H9 (cell line): Measurements from ENCODE around the gene SEMA4A. TPM values are rescaled to one million over a fixed set of nuclear protein-coding genes. Genes with fewer than 3 reads are reported as not detected.

Experiments
- DNase-seq: peaks from one replicate; pipeline ENCODE4 v3.0.0-alpha.2; 2017
- H2AFZ ChIP-seq: one replicate; pipeline ENCODE4 v1.6.1; 2013; ENCODE audit warnings: mild to moderate bottlenecking, low read length, control low read depth, moderate library complexity
- H2AK5ac ChIP-seq: 2 replicates; pipeline ENCODE4 v1.6.1; 2013; ENCODE audit warnings: low read length, control low read depth, mixed read lengths; ENCODE audit not compliant: insufficient read length
- H2BK120ac ChIP-seq: one replicate; pipeline ENCODE4 v1.6.1; 2013; ENCODE audit warnings: low read depth, mild to moderate bottlenecking, low read length, control low read depth, inconsistent platforms; ENCODE audit not compliant: poor library complexity, severe bottlenecking
- H2BK12ac ChIP-seq: 2 replicates; pipeline ENCODE4 v1.6.1; 2013; ENCODE audit warnings: low read length, control low read depth, mixed read lengths, low read depth; ENCODE audit not compliant: insufficient read length
- H2BK15ac ChIP-seq: 2 replicates; pipeline ENCODE4 v1.6.1; 2013; ENCODE audit warnings: low read depth, low read length, control low read depth
- H2BK20ac ChIP-seq: one replicate; pipeline ENCODE4 v1.6.1; 2013; ENCODE audit warnings: low read depth, mild to moderate bottlenecking, low read length, control low read depth, inconsistent platforms; ENCODE audit not compliant: poor library complexity, severe bottlenecking
- H2BK5ac ChIP-seq: 2 replicates; pipeline ENCODE4 v1.6.1; 2013; ENCODE audit warnings: low read length, control low read depth, mixed read lengths; ENCODE audit not compliant: insufficient read length
- H3K14ac ChIP-seq: 2 replicates; pipeline ENCODE4 v1.6.1; 2013; ENCODE audit warnings: low read length, control low read depth; ENCODE audit not compliant: insufficient read depth
- H3K18ac ChIP-seq: 2 replicates; pipeline ENCODE4 v1.6.1; 2013; ENCODE audit warnings: low read depth, mild to moderate bottlenecking, mixed read lengths, low read length, control low read depth; ENCODE audit not compliant: insufficient read length
- H3K23ac ChIP-seq: 2 replicates; pipeline ENCODE4 v1.6.1; 2013; ENCODE audit warnings: low read length, control low read depth, mixed read lengths, low read depth; ENCODE audit not compliant: insufficient read length
- H3K23me2 ChIP-seq: 2 replicates; pipeline ENCODE4 v1.6.1; 2013; ENCODE audit warnings: low read depth, mild to moderate bottlenecking, mixed read lengths, low read length, control low read depth; ENCODE audit not compliant: insufficient read length, poor library complexity, severe bottlenecking
- H3K27ac ChIP-seq: 2 replicates; pipeline ENCODE4 v1.5.1; 2013; ENCODE audit warnings: low read length, control low read depth, mixed read lengths, low read depth; ENCODE audit not compliant: insufficient read length
- H3K27me3 ChIP-seq: 2 replicates; pipeline ENCODE4 v1.6.1; 2013; ENCODE audit warnings: low read length, control low read depth, inconsistent platforms; ENCODE audit not compliant: insufficient read depth
- H3K4ac ChIP-seq: 2 replicates; pipeline ENCODE4 v1.6.1; 2013; ENCODE audit warnings: low read depth, mild to moderate bottlenecking, control low read depth, inconsistent platforms, low read length, moderate library complexity
- H3K4me1 ChIP-seq: 2 replicates; pipeline ENCODE4 v1.6.1; 2013; ENCODE audit warnings: low read length, control low read depth, inconsistent platforms; ENCODE audit not compliant: insufficient read depth
- H3K4me2 ChIP-seq: 2 replicates; pipeline ENCODE4 v1.6.1; 2013; ENCODE audit warnings: low read length, control low read depth, mixed read lengths; ENCODE audit not compliant: insufficient read length, insufficient read depth
- H3K56ac ChIP-seq: 2 replicates; pipeline ENCODE4 v1.6.1; 2013; ENCODE audit warnings: low read depth, mild to moderate bottlenecking, mixed read lengths, low read length, control low read depth; ENCODE audit not compliant: insufficient read length
- H3K79me1 ChIP-seq: 2 replicates; pipeline ENCODE4 v1.6.1; 2013; ENCODE audit warnings: low read depth, mild to moderate bottlenecking, moderate library complexity, low read length, control low read depth, inconsistent platforms; ENCODE audit not compliant: insufficient read depth, poor library complexity, severe bottlenecking
- H3K79me2 ChIP-seq: 2 replicates; pipeline ENCODE4 v1.6.1; 2013; ENCODE audit warnings: low read length, control low read depth, inconsistent platforms; ENCODE audit not compliant: insufficient read depth
- H3K9ac ChIP-seq: 2 replicates; pipeline ENCODE4 v1.6.1; 2013; ENCODE audit warnings: low read length, control low read depth, mixed read lengths; ENCODE audit not compliant: insufficient read length; ENCODE audit errors: extremely low read depth
- H3K9me3 ChIP-seq: one replicate; pipeline ENCODE4 v1.6.1; 2013; ENCODE audit warnings: low read depth, low read length, inconsistent platforms; ENCODE audit not compliant: control insufficient read depth
- H3T11ph ChIP-seq: one replicate; pipeline ENCODE4 v1.6.1; 2013; ENCODE audit warnings: mild to moderate bottlenecking, low read length, control low read depth, inconsistent platforms
- H4K20me1 ChIP-seq: one replicate; pipeline ENCODE4 v1.6.1; 2013; ENCODE audit not compliant: control insufficient read depth, insufficient read length, insufficient read depth
- H4K5ac ChIP-seq: 2 replicates; pipeline ENCODE4 v1.6.1; 2013; ENCODE audit warnings: low read depth, mild to moderate bottlenecking, mixed read lengths, low read length, control low read depth; ENCODE audit not compliant: insufficient read length
- H4K8ac ChIP-seq: replicated peaks from 2 replicates; pipeline ENCODE4 v1.6.1; 2013; ENCODE audit warnings: low read length, control low read depth, mixed read lengths, low read depth; ENCODE audit not compliant: insufficient read length
- H4K91ac ChIP-seq: 2 replicates; pipeline ENCODE4 v1.6.1; 2013; ENCODE audit warnings: low read depth, mild to moderate bottlenecking, moderate library complexity, mixed read lengths, low read length, control low read depth; ENCODE audit not compliant: insufficient read length
- H3K27ac Mint-ChIP-seq, 3 experiments: 2 replicates in 2 of 3; 3 replicates in 1 of 3; pipeline ENCODE4 v1.8.0; 2020 to 2021; ENCODE audit warnings: mixed read lengths in 3 of 3, mild to moderate bottlenecking in 1 of 3, moderate library complexity in 1 of 3
- H3K27me3 Mint-ChIP-seq: 2 replicates; pipeline ENCODE4 v1.8.0; 2021; ENCODE audit warnings: low read depth, mild to moderate bottlenecking, moderate library complexity, mixed read lengths
- H3K36me3 Mint-ChIP-seq, 3 experiments: 2 replicates in 2 of 3; 3 replicates in 1 of 3; pipeline ENCODE4 v1.8.0; 2020 to 2021; ENCODE audit warnings: low read depth in 3 of 3, mixed read lengths in 3 of 3; ENCODE audit not compliant: insufficient read depth in 1 of 3
- H3K4me1 Mint-ChIP-seq, 2 experiments: 2 replicates each; pipeline ENCODE4 v1.8.0; 2020; ENCODE audit warnings: mixed read lengths in 2 of 2
- H3K4me3 Mint-ChIP-seq, 2 experiments: 2 replicates in 1 of 2; 3 replicates in 1 of 2; pipeline ENCODE4 v1.8.0; 2020 to 2021; ENCODE audit warnings: mild to moderate bottlenecking in 2 of 2, mixed read lengths in 2 of 2, moderate library complexity in 1 of 2
- H3K9me3 Mint-ChIP-seq, 2 experiments: 2 replicates in 1 of 2; 3 replicates in 1 of 2; pipeline ENCODE4 v1.8.0; 2020; ENCODE audit warnings: mild to moderate bottlenecking in 2 of 2, mixed read lengths in 2 of 2, moderate library complexity in 1 of 2
- WGBS: extraction: QIAGEN DNeasy Blood & Tissue Kit; methylation state at CpG from one replicate; pipeline ENCODE4 v1.1.7; 2013; ENCODE audit warnings: missing lambda C conversion rate, low lambda C conversion rate, mixed read lengths; ENCODE audit not compliant: insufficient read length; ENCODE audit errors: extremely low coverage; 5-methylcytosine and 5-hydroxymethylcytosine counted together
- total RNA-seq: library from RNA; stranded (reverse); gene quantifications from 2 replicates; pipeline ENCODE4 v1.2.1, GENCODE V29; 2021
- TF ChIP-seq, protein P1 (sequence below): fragments of 200-600 bp; sonication (generic); conservative IDR thresholded peaks from 3 replicates; pipeline ENCODE4 v1.8.0; 2021; ENCODE audit warnings: antibody characterized with exemption, mild to moderate bottlenecking

The SEMA4A gene
- total RNA-seq, 1 experiment from 2014 or later = 11.1 TPM

DNA sequence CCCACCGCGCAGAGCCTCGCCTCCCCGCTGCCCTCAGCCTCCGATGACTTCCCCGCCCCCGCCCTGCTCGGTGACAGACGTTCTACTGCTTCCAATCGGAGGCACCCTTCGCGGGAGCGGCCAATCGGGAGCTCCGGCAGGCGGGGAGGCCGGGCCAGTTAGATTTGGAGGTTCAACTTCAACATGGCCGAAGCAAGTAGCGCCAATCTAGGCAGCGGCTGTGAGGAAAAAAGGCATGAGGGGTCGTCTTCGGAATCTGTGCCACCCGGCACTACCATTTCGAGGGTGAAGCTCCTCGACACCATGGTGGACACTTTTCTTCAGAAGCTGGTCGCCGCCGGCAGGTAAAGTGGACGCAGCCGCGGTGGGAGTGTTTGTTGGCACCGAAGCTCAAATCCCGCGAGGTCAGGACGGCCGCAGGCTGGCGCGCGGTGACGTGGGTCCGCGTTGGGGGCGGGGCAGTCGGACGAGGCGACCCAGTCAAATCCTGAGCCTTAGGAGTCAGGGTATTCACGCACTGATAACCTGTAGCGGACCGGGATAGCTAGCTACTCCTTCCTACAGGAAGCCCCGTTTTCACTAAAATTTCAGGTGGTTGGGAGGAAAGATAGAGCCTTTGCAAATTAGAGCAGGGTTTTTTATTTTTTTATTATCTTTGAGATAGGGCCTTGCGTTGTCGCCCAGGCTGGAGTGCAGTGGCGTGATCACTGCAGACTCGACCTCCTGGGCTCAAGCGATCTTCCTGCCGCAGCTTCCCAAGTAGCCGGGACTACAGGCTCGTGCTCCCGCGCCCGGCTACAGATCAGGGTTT, 59.7 kb downstream of the SEMA4A start, which contains the start of gene PMF1:
Gene PMF1 (plus strand): TSS at position 175 of the 811 bp plus-strand sequence. CDS start 9 bp downstream, at position 184.
- H2BK120ac ChIP-seq = peak within 1 kb of the TSS; percentile 97
- no CpG with 5 or more reads among the region's 61 CpGs for WGBS
- no peaks in the 10 kb centered on the region for H3K27me3 ChIP-seq
- H3K4me1 ChIP-seq = no peaks in the 10 kb centered on the region
- H3K27ac ChIP-seq = peak within 1 kb of the TSS; percentile 91
- Mint-ChIP-seq H3K9me3 (no peaks in the 10 kb centered on the region), H3K27ac (peak within 1 kb of the TSS; percentile 99 to 100 (median 100)), H3K4me1 (peaks cover 27% of the 10 kb centered on the region in 2 experiments), H3K27me3 (peaks cover 2% of the 10 kb centered on the region; the same call in 1 of the 2 replicates), H3K36me3 (peaks cover 12 to 63% (median 29%) of the 10 kb centered on the region in 3 experiments), H3K4me3 (peak within 1 kb of the TSS; percentile 94 to 95)
- H2BK12ac ChIP-seq = no peak within 1 kb of the TSS
- H2AFZ ChIP-seq = no peak within 1 kb of the TSS
- H2BK5ac ChIP-seq = peak within 1 kb of the TSS; percentile 98
- H2BK15ac ChIP-seq = no peak within 1 kb of the TSS
- H3K23me2 ChIP-seq = peaks cover 8% of the 10 kb centered on the region
- H3K23ac ChIP-seq = no peak within 1 kb of the TSS
- H3K9ac ChIP-seq = peak within 1 kb of the TSS; percentile 99
- no peak within 1 kb of the TSS for H4K8ac ChIP-seq
- peak within 1 kb of the TSS; percentile 1 for H2AK5ac ChIP-seq
- H4K91ac ChIP-seq = no peak within 1 kb of the TSS
- no peaks in the 10 kb centered on the region for H3K79me1 ChIP-seq
- H3K4ac ChIP-seq = no peak within 1 kb of the TSS; the same call in 1 of the 2 replicates
- peak within 1 kb of the TSS; percentile 38 for H3K56ac ChIP-seq
- no peaks in the 10 kb centered on the region for H3K9me3 ChIP-seq
- peak within 1 kb of the TSS; percentile 73 for H3K4me2 ChIP-seq
- no peak within 1 kb of the TSS for H2BK20ac ChIP-seq
- H3K14ac ChIP-seq = peak within 1 kb of the TSS; percentile 100
- peak within 1 kb of the TSS; percentile 99 for H4K5ac ChIP-seq
- peak within 1 kb of the TSS; percentile 99 for H3K18ac ChIP-seq
- H4K20me1 ChIP-seq = no peaks in the 10 kb centered on the region
- peak within 1 kb of the TSS; percentile 30 for H3T11ph ChIP-seq
- no peaks in the 10 kb centered on the region for H3K79me2 ChIP-seq
- TF ChIP-seq, protein P1, sequence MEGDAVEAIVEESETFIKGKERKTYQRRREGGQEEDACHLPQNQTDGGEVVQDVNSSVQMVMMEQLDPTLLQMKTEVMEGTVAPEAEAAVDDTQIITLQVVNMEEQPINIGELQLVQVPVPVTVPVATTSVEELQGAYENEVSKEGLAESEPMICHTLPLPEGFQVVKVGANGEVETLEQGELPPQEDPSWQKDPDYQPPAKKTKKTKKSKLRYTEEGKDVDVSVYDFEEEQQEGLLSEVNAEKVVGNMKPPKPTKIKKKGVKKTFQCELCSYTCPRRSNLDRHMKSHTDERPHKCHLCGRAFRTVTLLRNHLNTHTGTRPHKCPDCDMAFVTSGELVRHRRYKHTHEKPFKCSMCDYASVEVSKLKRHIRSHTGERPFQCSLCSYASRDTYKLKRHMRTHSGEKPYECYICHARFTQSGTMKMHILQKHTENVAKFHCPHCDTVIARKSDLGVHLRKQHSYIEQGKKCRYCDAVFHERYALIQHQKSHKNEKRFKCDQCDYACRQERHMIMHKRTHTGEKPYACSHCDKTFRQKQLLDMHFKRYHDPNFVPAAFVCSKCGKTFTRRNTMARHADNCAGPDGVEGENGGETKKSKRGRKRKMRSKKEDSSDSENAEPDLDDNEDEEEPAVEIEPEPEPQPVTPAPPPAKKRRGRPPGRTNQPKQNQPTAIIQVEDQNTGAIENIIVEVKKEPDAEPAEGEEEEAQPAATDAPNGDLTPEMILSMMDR = no peak
- peak; percentile 98 for DNase-seq
